Stimulated activated CD4-positive, alpha-beta T cell treated with anti-CD3 and anti-CD28 coated beads, TNF-alpha, amount 100 ng/mL, for 24 hours (primary cell): ENCODE measurements around the gene CPSF4L.
"Not testable (repeated sequence)": the region's sequence is repeated elsewhere in the genome, so short reads cannot be mapped to it uniquely, and the experiment has no call there.

ENCODE experiments used
- DNase-seq, 3 experiments: peaks; one replicate each; pipeline ENCODE4 v3.0.0-alpha.2; 2020; ENCODE audit warnings: low read depth in 3 of 3

Gene CPSF4L, protein sequence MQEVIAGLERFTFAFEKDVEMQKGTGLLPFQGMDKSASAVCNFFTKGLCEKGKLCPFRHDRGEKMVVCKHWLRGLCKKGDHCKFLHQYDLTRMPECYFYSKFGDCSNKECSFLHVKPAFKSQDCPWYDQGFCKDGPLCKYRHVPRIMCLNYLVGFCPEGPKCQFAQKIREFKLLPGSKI

DNA sequence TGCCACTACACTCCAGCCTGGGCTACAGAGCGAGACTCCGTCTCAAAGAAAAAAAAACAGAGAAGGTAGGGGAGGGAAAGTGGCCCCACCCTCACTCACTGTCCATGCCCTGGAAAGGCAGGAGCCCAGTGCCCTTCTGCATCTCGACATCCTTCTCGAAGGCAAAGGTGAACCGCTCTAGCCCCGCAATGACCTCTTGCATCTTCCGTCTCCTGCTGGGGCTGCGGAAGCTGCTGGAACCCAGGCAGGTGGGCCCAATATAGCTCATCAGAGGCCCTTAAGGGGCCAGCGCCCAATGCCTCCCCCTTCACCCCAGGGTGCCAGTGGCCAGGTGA is at the start of gene CPSF4L:
CPSF4L (minus strand) TSS at position 264 of the 335 bp plus-strand sequence; CDS start at position 202, 62 bp downstream.
- DNase-seq, result no peak

GRCh38 chr17:73311428-73311780 is 49.7 kb upstream of the CPSF4L start:
- no peak for DNase-seq

DNA sequence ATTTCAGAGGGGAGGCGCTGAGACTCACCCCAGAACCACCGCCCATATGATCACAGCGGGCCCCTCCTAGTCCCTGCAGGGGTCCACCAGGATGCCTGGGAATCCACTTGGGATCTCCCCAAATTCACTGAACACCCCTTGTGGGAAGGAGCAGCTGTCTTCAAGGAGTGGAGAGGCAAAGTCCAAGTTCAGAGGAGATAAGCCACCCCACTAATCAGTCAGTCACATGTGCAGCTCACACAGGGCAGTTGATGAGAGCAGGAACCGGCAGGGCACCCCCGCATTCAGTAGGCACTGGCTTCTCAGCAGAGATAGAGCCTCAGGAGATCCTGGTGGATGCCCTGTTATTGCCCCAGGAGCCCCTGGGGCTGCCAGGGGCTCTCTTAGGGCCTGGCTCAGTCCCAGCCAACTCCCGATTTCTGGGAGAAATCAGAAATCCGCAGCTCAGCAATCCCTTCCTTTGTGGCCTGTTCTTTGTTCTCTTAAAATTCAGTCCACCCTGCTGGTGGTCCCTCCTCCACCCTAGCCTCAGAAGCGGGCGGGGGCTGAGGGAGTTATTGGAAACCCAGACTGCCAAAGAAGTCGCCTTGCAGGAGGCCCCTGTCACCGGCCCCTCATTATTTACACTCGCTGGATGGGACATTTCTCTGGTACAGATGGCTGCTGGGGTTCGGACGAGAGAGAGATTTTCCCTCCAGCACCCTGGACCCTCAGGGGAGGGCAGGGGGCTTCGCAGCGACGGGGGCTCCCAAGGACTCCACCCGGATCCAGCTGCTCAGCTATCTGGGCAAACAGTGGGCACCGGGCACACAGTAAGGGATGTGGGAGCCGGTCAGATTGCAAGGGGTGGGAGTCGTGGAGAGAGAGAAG is 48.3 kb upstream of the CPSF4L start:
- no peak for DNase-seq

GRCh38 chr17:73308959-73309358 is 47.3 kb upstream of the CPSF4L start:
- DNase-seq, result not testable (repeated sequence)

- no peak for DNase-seq
Observed at GRCh38 chr17:73308017-73308823, 46.5 kb upstream of the CPSF4L start.

DNA sequence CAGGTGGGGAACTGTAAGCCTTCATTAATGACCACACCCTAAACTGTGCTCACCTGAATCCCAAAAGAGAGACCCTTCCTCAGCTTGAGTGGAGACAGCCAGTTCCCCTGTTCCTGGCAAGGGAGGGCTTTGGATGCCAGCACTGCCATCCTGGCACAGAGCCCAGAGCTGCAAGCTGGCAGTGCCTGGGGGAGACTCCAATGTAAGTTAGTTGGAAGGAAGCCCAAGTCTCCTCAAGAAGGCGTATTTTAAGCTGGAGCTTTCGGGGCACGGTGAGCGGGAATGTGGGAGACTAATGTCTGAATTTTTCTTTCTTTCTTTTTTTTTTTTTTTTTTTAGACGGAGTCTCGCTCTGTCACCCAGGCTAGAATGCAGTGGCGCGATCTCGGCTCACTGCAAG is 45.5 kb upstream of the CPSF4L start:
- DNase-seq, result no peak

DNA sequence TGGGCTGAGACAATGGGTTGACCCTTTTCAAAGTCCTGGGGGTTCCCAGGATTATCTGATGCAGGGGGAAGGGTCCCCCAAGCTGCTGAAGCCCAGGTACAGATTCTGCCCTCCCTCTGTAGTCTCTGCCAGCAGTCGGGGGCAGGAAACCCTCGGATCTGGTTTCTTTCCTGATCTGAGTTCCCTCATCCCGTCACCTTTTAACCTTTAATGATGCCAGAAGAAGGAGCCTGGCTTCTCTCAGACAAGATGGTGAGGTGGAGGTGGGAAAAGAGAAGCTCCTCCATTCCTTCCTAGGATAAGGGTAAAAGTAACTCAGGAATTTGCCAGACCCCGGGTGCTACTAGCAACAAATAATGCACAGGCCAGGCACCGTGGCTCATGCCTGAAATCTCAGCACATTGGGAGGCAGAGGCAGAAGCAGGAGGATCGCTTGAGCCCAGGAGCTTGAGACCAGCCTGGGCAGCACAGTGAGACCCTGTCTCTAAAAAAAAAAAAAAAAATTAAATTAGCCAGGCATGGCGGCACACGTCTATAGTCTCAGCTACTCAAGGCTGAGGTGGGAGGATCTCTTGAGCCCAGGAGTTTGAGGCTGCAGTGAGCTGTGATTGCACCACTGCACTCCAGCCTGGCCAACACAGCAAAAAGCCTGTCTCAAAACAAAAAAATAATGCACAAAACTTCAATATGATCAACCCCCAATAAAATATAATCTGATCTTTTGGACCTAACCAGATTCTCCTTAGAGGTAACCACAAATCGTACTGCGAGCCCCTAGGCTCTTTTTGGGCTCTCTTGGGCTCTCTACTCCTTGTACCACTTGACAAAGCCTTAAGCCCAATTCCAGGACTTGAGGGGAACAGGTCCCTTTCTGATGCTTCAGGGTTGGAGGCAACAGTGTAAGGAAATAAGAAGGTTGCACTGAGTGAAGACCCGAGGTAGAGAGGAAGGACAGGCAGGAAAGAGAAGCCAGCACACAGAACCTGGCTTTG is 44.5 kb upstream of the CPSF4L start:
- DNase-seq, result no peak

DNA sequence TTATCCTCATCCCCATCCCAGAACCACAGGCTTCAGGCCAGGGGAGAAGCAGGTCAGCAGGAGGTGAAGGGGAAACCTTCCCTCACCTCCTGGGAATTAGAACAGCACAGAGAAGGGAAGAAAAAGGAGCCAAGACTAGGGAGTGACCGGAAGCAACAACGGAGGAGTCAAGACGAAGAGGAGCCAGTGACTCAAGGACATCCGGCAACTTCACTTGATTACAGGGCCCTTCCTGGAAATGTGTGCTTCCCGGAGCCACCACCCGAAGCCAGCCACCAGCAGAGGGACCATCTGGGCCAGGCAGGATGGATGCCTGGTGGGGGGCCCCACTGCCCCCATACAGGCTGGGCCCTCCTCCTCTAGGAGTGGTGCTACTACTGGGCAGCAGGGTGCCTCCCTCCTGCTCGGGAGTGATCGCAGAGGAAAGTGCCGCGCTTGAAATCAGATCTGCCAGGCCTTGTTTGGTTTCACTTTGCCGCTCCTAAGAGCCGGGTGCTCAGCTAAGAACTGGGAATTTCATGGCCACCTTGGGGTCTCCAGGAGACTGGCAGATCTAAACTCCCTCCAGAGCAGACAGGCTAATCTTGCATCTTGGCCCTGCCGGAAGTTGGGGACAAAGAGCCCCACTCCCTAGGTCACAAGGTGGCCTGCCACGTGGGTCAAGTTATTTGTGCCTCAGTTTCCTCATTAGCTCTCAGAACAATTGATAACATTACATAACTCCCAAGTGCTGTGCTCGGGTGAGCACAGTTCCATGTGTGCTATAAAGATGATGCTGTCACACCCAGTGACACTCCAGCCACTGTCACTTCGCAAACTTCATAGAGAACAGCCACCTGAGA is 43.5 kb upstream of the CPSF4L start:
- DNase-seq, result no peak

GRCh38 chr17:73304438-73304837 is 42.8 kb upstream of the CPSF4L start:
- DNase-seq, result no peak

GRCh38 chr17:73302189-73302588 is 40.5 kb upstream of the CPSF4L start:
- DNase-seq, result no peak

DNA sequence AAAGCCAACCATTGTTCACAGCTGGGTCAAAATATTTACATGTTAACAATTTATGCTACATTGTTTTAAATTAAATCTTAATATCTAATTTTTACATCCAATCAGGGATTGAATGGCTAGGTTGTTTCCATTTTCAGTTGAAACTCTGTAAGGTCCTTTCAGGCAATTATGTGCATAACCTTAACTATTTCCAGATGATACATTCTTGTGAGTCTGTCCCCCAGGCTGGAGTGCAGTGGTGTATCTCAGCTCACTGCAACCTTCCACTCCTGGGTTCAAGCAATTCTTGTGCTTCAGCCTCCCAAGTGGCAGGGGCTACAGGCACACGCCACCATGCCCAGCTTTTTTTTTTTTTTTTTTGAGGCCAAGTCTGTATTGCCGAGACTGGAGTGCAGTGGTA is 39.7 kb upstream of the CPSF4L start:
- DNase-seq, result no peak

- no peak for DNase-seq
Observed at GRCh38 chr17:73300392-73300791, 38.7 kb upstream of the CPSF4L start.

DNA sequence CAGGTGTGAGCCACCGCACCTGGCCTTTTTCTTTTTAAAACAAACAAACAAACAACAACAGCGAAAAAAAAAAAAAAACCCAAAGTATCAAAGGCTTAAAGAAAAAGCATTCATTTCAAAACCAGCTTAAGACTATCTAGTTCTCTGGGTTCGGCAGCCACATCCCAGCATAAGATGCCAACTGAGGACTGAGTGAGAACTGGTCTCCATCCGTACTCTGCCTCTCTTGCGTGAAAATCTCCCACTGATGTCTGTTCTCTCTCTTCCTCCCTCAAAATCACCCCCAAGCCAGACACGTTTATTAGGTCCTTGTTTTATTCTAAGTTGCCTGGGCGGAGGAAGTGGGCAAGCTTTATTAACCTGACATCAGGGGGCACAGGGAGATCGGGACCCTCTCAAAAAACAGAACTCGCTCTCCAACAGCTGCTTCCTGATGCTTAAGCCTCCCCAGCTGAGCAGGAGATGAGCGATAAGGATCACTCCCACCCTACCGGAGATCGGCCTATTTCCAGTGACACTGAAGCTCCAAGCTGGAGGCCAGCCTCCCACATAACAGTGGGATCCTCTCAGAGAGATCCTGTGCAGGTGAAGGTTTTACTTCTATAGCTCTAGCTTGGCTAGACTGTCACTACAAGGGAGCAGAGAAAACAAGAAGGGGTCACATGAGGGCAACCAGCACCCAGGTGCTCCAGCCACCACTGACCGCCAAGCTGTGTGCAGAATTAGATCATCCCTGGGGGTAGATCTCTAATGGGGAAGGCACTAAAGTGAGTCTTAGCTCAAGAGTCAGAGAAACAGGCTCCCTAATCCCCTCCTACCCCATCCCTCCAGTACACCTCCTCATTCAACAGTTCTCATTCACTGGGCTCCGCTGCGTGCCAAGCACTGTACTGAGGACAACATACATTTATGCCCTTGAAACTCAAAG is 36.5 kb upstream of the CPSF4L start:
- DNase-seq, result no peak

DNA sequence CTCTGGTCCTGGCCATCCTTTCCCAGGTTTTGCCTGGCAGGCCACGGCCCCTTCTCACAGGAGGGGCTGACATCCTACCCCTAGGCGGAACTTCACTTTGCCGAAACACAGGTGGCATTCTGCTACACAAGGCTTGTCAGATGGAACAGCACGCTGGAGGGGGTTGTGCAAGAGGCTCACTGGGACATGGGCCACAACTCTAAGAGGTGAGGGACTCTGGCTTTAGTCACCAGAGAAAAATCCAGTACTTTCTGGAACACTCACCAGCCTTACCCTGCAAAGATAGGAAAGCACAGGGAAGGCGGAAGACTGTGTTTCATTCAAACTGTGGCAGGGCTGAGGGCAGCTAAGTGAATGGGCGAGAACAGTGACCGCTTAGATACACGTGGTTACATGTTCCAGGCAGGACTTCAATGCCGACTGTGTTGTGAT is 31.8 kb upstream of the CPSF4L start:
- no peak for DNase-seq

GRCh38 chr17:73293031-73293430 is 31.4 kb upstream of the CPSF4L start:
- DNase-seq, result no peak

DNA sequence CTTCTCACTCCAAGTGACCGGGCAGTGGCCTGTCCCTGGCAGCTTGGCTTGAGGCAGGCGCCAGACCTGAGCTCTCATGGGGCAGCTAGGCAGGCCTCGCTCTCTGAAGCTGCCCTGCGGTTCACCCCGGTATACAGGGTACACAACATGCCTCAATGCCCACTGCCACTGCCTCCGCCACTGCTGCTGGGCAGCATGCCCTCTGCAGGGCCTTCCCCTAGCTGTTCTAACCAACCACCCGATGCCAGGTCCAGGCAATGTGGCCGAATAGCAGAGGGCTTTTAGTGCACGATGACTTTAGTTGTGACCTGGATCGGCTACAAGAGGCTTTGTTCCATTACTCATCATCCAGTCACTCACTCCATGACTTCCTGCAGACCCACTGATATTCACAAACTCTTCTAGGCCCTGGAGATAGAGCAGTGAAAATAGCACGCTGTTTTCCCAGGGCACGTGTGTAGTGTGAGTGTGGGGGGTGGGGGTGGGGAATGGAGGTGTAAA is 30.4 kb upstream of the CPSF4L start:
- no peak for DNase-seq

- no peak for DNase-seq
Observed at GRCh38 chr17:73291260-73291801, 29.7 kb upstream of the CPSF4L start.

GRCh38 chr17:73290399-73291259 is 28.9 kb upstream of the CPSF4L start:
- DNase-seq, result no peak
